Smooth muscle cell (in vitro differentiated cells): ENCODE measurements around the gene POLR2C. TPM values are rescaled to one million over a fixed set of nuclear protein-coding genes. Genes with fewer than 3 reads are reported as not detected.

Experiments
- DNase-seq: peaks from one replicate; lab custom pipeline; 2025; ENCODE audit not compliant: unreplicated experiment; lab: John Stamatoyannopoulos, UW
- H2AFZ ChIP-seq: fragments of 200-600 bp; sonication (generic); 2 replicates; pipeline ENCODE4 v1.6.0; 2016; ENCODE audit warnings: antibody characterized with exemption, low read depth, mild to moderate bottlenecking
- H3F3A ChIP-seq: fragments of 200-600 bp; sonication (generic); 2 replicates; pipeline ENCODE4 v1.6.0; 2017; ENCODE audit warnings: antibody characterized with exemption, low read depth
- H3K27ac ChIP-seq: fragments of 200-600 bp; sonication (generic); 2 replicates; pipeline ENCODE4 v1.5.1; 2016; ENCODE audit warnings: low read depth, mild to moderate bottlenecking
- H3K27me3 ChIP-seq: fragments of 200-600 bp; sonication (generic); 2 replicates; pipeline ENCODE4 v1.6.1; 2016; ENCODE audit warnings: low read depth, mild to moderate bottlenecking
- H3K36me3 ChIP-seq: fragments of 200-600 bp; sonication (generic); 2 replicates; pipeline ENCODE4 v1.5.1; 2016; ENCODE audit warnings: low read depth
- H3K4me1 ChIP-seq: fragments of 200-600 bp; sonication (generic); 2 replicates; pipeline ENCODE4 v1.5.1; 2016; ENCODE audit warnings: low read depth
- H3K4me2 ChIP-seq: fragments of 200-600 bp; sonication (generic); 2 replicates; pipeline ENCODE4 v1.6.0; 2016; ENCODE audit warnings: mild to moderate bottlenecking
- H3K4me3 ChIP-seq: fragments of 200-600 bp; sonication (generic); 2 replicates; pipeline ENCODE4 v1.5.1; 2016; ENCODE audit warnings: mild to moderate bottlenecking
- H3K79me2 ChIP-seq: fragments of 200-600 bp; sonication (generic); 2 replicates; pipeline ENCODE4 v1.6.0; 2016; ENCODE audit warnings: low read depth, mild to moderate bottlenecking
- H3K9ac ChIP-seq: fragments of 200-600 bp; sonication (generic); 2 replicates; pipeline ENCODE4 v1.6.0; 2016; ENCODE audit warnings: low read depth
- H3K9me3 ChIP-seq: fragments of 200-600 bp; sonication (generic); replicated peaks from 2 replicates; pipeline ENCODE4 v1.5.1; 2016; ENCODE audit warnings: low read depth
- H4K20me1 ChIP-seq: fragments of 200-600 bp; sonication (generic); 2 replicates; pipeline ENCODE4 v1.6.0; 2016; ENCODE audit warnings: low read depth
- WGBS: methylation state at CpG from one replicate; pipeline ENCODE4 v1.1.7; 2016; ENCODE audit warnings: low lambda C conversion rate; 5-methylcytosine and 5-hydroxymethylcytosine counted together
- polyA plus RNA-seq: library from polyadenylated mRNA; unstranded; fragments of >200 nt; fragmentation: Nextera tagmentation; extraction: Ambion mirVana; gene quantifications from 2 replicates; pipeline ENCODE4 v1.2.1, GENCODE V29; 2016
- total RNA-seq: library from RNA; depleted of rRNA; stranded (reverse); fragments of >200 nt; gene quantifications from 2 replicates; pipeline ENCODE4 v1.2.3, GENCODE V29; 2014
- TF ChIP-seq, protein P1 (sequence below): fragments of 200-600 bp; sonication (generic); IDR thresholded peaks from 2 replicates; pipeline ENCODE4 v1.5.1; 2017; ENCODE audit warnings: borderline replicate concordance, mild to moderate bottlenecking, antibody characterized with exemption; ENCODE audit not compliant: insufficient read depth, poor library complexity, severe bottlenecking

Gene POLR2C
- total and polyA plus RNA-seq, 2 experiments from 2014 or later = 67.3 to 90.0 TPM

DNA sequence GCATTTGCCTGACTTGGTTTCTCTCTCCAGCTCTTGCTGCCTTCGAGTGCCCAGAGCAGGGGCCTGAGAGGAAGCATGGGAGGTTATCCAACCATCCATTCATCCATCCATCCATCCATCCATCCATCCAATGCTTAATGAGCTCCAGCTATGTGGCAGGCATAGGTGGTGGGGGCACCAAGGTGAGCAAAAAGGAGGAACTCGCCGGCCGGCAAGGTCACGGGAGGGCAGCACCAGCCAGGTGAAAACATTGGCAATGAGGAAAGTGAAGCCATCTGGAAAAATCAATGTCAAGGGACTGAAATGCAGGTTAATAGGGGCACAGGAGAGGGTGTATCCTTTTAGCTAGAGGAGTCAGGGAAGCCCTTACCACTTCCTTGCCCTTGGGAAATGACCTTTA, 42.0 kb downstream of the POLR2C start:
- Histone ChIP-seq H3K4me2 (no peak overlapping the region), H3K4me1 (peaks cover 9% of the 10 kb centered on the region), H4K20me1 (no peaks in the 10 kb centered on the region), H3K9ac (no peak overlapping the region), H3K9me3 (no peaks in the 10 kb centered on the region), H3K36me3 (no peaks in the 10 kb centered on the region), H3K4me3 (no peak overlapping the region), H3F3A (no peaks in the 10 kb centered on the region), H2AFZ (no peak overlapping the region), H3K27ac (no peak overlapping the region), H3K79me2 (no peaks in the 10 kb centered on the region), H3K27me3 (no peaks in the 10 kb centered on the region)
- TF ChIP-seq, protein P1, sequence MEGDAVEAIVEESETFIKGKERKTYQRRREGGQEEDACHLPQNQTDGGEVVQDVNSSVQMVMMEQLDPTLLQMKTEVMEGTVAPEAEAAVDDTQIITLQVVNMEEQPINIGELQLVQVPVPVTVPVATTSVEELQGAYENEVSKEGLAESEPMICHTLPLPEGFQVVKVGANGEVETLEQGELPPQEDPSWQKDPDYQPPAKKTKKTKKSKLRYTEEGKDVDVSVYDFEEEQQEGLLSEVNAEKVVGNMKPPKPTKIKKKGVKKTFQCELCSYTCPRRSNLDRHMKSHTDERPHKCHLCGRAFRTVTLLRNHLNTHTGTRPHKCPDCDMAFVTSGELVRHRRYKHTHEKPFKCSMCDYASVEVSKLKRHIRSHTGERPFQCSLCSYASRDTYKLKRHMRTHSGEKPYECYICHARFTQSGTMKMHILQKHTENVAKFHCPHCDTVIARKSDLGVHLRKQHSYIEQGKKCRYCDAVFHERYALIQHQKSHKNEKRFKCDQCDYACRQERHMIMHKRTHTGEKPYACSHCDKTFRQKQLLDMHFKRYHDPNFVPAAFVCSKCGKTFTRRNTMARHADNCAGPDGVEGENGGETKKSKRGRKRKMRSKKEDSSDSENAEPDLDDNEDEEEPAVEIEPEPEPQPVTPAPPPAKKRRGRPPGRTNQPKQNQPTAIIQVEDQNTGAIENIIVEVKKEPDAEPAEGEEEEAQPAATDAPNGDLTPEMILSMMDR = no peak
- no peak for DNase-seq
- WGBS = 94% methylated on average over 5 of the region's 5 CpGs

DNA sequence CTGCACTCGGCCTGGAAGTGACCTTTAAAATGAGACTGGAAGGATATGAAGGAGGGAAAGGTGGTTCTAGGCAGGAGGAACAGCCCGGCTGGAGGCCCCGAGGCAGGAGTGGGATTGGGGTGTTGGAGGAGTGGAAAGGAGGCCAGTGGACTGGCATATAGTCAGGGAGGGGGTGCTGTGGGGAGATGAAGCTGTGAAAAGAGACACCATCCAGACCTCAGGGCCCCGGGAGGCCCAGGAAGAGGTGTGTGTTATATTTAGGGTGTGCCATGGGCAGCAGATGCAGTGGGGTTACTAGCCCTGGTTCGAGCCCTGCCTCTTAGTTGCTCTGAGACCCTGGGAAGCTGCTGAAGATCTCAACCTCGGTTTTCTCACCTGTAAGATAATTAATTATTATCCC, 42.7 kb downstream of the POLR2C start:
- Histone ChIP-seq H3K27me3 (no peaks in the 10 kb centered on the region), H3K4me2 (no peak overlapping the region), H3K9me3 (no peaks in the 10 kb centered on the region), H3K79me2 (no peaks in the 10 kb centered on the region), H3K4me3 (no peak overlapping the region), H2AFZ (no peak overlapping the region), H3K9ac (no peak overlapping the region), H3K4me1 (peaks cover 9% of the 10 kb centered on the region), H3F3A (no peaks in the 10 kb centered on the region), H4K20me1 (no peaks in the 10 kb centered on the region), H3K27ac (no peak overlapping the region), H3K36me3 (no peaks in the 10 kb centered on the region)
- 90% methylated on average over 6 of the region's 6 CpGs for WGBS
- DNase-seq = no peak
- TF ChIP-seq, protein P1 = no peak

DNA sequence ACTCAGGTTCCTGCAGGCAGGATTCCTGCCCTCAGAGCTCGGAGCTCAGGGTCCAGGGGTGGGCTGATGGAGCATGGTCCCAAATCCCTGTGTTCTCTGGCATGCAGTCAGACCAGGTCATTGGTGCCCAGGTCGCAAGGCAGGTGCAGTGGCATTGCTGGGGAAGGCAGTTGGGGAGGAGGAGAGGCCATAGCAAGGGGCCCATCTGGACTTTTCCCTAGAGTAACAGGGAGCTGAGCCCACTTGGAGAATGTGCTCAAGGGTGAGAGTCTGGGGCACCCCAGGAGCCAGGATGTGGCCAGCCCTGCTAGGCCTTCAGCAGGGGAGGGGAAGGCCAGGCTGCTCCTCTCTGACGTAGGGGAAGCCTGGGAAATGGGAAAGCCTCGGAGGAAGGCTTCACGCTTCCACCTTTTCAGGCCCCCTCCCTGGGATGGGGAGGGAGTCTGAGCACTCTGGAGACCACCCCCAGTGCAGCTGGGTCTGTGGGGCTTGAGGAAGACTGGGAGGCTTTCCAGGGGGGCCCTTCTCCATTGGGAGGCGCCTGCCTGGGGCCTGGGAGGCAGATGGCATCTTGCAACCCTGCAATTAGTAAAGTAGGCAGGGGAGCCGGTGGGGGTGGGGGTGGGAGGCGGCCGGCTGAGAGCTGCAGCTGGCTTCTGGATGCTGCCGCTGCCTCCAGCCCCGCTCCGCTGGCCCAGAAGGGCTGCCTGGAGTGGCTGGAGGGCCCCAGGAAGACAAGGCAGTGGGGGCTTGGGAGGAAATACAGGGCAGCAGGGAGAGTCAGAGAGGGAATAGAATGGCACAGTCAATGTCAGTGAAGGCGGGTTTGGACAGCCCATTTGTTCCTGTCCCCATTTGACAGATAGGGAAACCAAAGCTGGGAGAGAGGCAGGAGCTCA, 44.9 kb downstream of the POLR2C start:
- TF ChIP-seq, protein P1 = no peak
- no peaks in the 10 kb centered on the region for H3K27me3 ChIP-seq
- no peak overlapping the region for H2AFZ ChIP-seq
- H3F3A ChIP-seq = no peaks in the 10 kb centered on the region
- H3K4me1 ChIP-seq = peaks cover 9% of the 10 kb centered on the region
- H3K9me3 ChIP-seq = no peaks in the 10 kb centered on the region
- no peaks in the 10 kb centered on the region for H3K79me2 ChIP-seq
- WGBS = 44% methylated on average over 9 of the region's 13 CpGs
- H3K4me3 ChIP-seq = no peak overlapping the region
- DNase-seq = no peak
- no peaks in the 10 kb centered on the region for H4K20me1 ChIP-seq
- no peak overlapping the region for H3K4me2 ChIP-seq
- H3K9ac ChIP-seq = no peak overlapping the region
- H3K36me3 ChIP-seq = no peaks in the 10 kb centered on the region
- no peak overlapping the region for H3K27ac ChIP-seq

DNA sequence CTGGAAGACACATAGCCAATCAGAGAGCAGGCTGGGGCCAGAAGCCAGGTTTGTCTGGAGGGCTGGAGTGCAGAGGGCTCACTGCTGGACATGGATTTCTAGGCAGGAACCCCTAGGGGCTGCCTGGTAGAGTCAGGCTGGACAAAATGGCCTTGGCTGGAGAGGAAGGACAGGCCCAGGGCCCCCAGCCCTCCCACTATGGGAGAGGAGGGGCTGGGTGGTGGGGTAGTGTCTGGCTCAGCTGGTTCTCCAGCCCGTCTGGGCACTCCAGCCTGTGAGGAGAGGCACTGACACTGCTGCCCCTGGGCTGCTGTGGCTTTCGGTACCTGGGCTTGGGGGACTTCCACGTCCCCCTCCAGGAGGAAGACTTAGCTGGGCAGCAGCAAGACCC, 45.6 kb downstream of the POLR2C start:
- DNase-seq = no peak
- H3F3A ChIP-seq = peaks cover 5% of the 10 kb centered on the region

More for the DNA sequence above, 45.6 kb downstream of the POLR2C start:
- H3K27ac ChIP-seq = no peak overlapping the region
- WGBS = 63% methylated on average over 3 of the region's 3 CpGs
- TF ChIP-seq, protein P1 = no peak
- no peak overlapping the region for H3K9ac ChIP-seq
- H3K4me2 ChIP-seq = no peak overlapping the region
- no peaks in the 10 kb centered on the region for H3K79me2 ChIP-seq
- no peaks in the 10 kb centered on the region for H3K27me3 ChIP-seq
- peaks cover 9% of the 10 kb centered on the region for H3K4me1 ChIP-seq
- H3K36me3 ChIP-seq = no peaks in the 10 kb centered on the region
- no peak overlapping the region for H3K4me3 ChIP-seq
- no peaks in the 10 kb centered on the region for H4K20me1 ChIP-seq
- no peak overlapping the region for H2AFZ ChIP-seq
- H3K9me3 ChIP-seq = no peaks in the 10 kb centered on the region
